Measurements from ENCODE around the gene QPCTL.
"Not testable (repeated sequence)": the region's sequence is repeated elsewhere in the genome, so short reads cannot be mapped to it uniquely, and the experiment has no call there.

QPCTL gene

DNA sequence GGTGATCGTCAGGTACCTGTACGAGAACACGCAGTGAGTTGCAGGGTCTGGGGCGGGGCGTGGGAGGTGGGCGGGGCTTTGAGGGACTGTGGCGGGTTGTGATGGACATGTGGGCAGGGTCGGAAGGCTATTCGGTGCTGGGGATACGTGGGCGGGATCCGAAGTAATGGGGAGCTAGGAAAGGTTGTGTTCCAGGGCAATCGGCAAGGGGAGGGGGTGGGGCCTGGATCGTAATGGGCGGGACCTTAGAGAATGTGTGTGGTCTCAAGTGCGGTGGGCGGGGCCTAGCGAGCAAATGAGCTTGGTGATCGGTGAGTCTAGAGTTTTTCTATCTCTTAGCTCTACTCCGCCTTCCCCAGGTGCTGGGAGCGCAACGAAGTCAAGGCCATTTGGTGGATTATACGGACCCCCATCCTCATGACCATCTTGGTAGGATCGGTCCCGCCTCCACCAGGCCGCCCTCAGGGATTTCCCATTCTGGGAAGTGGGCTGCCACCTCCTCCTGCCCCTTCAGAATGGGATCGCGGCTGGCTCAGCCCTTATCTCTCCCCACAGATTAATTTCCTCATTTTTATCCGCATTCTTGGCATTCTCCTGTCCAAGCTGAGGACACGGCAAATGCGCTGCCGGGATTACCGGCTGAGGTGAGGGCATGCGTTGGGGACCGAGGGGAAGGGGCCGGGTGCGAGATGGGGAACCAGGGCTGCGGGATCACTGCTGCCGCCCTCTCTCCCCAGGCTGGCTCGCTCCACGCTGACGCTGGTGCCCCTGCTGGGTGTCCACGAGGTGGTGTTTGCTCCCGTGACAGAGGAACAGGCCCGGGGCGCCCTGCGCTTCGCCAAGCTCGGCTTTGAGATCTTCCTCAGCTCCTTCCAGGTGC is 14.9 kb upstream of the QPCTL start:
- DNase-seq, result no peak

- peak; percentile 69 for DNase-seq
Observed at GRCh38 chr19:45681391-45682015, 11.0 kb upstream of the QPCTL start.

- DNase-seq, result no peak
Observed at GRCh38 chr19:45682117-45682516, 10.3 kb upstream of the QPCTL start.

- DNase-seq, result no peak
Observed at GRCh38 chr19:45682908-45683307, 9.6 kb upstream of the QPCTL start.

DNA sequence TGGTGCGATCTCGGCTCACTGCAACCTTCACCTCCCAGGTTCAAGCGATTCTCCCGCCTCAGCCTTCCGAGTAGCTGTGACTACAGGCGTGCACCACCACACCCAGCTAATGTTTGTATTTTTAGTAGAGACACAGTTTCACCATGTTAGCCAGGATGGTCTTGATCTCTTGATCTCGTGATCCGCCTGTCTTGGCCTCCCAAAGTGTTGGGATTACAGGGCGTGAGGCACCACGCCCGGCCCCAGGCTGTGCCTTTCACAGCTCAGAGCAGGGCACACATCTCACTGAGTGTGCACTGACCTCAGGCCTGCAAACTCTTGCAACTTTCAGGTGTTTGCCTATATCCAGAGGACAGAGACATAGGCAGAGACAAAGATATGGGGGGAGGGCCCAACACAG is 7.4 kb upstream of the QPCTL start:
- not testable (repeated sequence) for DNase-seq

DNA sequence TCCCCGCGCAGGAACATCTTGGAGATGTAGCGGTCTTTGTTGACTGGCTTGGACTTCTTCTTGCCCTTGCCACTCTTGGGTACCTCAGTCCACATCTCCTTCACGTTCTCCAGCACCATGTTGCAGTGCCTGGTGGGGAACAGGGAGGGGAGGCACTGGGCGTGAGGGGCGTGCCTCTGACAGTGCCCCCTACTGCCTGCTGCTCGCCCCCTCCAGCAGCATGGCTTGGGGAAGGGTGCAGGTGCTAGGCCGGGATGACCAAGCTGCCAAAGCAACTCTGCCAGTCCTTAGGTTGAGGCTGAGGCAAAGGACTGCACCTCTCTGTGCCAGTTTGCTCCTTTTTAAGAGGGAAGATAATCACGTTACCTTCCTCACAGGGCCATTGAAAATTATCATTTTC is 4.9 kb upstream of the QPCTL start:
- no peak for DNase-seq

GRCh38 chr19:45691516-45692186 is 815 bp upstream of the QPCTL start, which contains the start of gene SNRPD2:
Gene SNRPD2, minus strand, starts transcription at chr19:45691953. Its CDS starts 65 bp downstream, at chr19:45691888.
- DNase-seq, result peak; percentile 91

GRCh38 chr19:45693106-45693788 is 781 bp downstream of the QPCTL start:
- peak; percentile 59 for DNase-seq

DNA sequence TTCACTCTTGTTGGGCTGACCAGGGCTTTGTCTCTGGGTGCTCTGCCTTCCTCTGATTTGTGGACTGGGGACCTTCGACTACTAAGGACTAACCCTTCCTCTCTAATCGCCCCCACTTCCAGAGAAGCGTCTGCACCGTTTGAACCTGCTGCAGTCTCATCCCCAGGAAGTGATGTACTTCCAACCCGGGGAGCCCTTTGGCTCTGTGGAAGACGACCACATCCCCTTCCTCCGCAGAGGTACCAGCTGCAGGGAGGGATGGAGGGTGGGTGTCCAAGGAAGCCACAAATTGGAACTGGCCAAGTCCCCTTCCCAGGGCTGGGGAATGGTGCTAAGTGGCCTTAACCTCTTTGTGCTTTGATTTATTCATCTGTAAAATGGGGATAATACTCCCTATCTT is 9.2 kb downstream of the QPCTL start:
- no peak for DNase-seq

DNA sequence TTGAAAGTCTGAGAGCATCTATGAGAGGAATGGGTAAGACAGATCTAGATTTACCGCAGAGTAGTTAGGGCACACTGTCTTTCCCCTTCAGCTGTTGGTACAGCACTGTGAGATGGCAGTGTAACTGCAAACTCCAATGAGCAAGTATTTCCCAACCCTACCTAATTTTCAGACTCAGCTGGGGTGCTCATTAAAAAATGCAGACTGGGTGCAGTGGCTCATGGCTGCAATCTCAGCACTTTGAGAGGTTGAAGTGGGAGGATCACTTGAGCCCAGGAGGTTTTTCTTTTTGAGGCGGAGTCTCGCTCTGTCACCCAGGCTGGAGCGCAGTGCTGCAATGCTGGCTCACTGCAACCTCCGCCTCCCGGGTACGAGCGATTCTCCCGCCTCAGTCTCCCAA is 12.6 kb downstream of the QPCTL start:
- no peak for DNase-seq

DNA sequence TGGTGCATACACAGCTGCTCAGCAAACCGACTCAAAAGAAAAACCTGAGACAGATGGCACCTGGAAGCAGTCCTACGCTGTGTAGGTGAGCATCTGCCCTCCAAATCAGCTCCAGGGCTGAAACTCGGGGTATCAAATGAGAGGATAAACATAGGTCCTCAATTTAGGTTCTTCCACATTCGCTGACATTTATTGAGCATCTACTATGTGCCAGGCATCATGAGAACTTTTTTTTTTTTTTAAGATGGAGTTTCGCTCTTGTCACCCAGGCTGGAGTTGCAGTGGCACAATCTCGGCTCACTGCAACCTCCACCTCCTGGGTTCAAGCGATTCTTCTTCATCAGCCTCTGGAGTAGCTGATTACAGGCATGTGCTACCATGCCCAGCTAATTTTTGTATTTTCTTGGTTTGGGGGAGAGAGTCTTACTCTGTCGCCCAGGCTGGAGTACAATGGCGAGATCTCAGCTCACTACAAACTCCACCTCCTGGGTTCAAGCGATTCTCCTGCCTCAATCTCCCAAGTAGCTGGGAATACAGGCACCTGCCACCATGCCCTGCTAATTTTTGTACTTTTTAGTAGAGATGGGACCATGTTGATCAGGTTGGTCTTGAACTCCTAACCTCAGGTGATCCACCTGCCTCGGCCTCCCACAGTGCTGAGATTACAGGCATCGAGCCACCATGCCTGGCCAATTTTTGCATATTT is 13.4 kb downstream of the QPCTL start:
- DNase-seq, result no peak

DNA sequence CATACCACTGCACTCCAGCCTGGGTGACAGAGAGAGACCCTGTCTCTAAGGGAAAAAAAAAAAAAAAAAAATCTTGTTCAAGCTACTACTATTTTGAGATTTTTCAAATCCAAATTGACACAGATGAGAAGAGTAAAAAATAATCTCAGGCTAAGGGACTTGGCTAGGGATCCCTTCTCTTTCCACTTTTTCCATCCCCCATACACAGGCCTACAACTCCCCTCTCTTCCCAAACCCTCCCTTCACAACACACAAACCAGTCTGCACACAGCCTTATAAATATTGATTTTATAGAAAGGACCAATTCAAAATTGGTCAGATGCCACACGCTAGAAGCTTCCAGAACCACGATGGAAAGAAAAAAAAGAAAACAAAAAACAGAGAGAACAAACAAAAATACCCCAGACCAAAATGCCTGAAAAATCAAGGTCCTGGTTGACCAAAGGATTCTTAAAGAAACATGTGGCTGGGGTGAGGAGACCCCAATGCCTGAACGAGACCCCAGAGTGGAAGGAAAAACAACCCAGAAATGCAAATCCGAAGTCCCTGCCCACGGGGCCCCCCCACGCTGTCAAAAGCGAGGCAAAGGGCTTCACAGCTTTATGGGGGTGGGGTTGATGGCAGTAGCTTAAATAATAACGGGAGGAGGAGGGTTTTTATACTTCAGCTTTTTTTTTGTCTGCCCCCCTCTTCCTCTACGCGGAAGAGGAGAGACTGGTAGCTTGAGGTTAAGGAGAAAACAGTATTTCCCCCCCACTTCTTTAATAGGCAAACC is 18.1 kb downstream of the QPCTL start:
- DNase-seq, result no peak

GRCh38 chr19:45711851-45712698 is 19.6 kb downstream of the QPCTL start:
- no peak for DNase-seq

DNA sequence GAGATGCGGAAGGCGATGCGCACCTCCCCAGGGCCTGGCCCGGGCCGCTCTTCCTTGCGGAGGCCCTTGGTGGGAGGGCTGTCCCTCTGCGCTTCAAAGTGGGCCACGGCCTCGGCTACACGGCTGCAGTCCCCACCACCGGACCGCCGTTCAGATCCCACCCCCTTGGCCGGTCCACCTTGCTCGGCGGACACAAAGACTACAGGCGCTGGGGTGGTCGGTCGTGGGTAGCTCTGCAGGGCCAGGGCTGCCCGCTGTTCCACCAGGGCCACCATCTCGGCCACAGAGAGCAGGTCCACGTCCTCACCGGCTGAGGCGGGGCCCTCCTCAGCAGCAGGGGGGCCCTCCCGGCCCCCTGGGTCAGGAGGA is 20.2 kb downstream of the QPCTL start:
- no peak for DNase-seq

DNA sequence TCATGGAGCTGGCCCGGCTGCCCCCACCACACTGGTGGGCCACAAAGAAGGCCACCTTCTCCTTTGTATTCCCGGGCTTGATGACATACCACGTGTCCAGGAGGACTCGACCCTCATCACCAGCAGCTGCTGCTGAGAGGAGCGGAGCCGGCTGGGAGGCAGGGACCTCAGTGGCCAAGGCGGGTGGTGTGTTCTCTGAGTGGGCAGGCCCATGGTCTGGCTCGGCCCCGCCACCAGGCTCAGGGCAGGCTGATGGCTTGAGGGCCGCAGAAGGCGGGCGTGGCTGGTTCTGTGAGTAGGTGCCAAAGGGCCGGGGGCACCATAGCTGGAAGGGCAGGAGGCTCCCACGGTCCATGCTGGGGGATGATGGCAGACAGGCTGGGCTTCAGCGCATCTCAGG is 20.7 kb downstream of the QPCTL start:
- DNase-seq, result no peak

DNA sequence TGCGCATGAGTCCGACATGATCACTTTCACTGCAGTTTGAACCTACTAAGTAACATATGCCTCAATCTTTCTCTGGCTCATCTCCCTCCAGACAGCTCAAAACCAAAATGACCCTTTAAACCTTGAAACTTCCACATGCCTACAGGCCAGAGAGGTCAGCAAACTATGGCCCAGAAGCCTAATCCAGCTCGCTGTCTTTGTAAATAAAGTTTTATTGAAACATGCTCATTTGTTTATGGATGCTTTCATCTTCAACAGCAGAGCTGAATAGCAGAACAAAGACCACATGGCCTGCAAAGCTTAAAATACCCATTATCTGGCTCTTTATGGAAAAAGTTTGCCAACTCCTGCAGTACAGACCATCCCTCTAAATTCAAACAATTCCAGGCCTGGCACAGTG is 22.7 kb downstream of the QPCTL start:
- DNase-seq, result no peak

GRCh38 chr19:45716359-45717130 is 24.1 kb downstream of the QPCTL start:
- DNase-seq, result no peak

- peak; percentile 96 for DNase-seq
Observed at GRCh38 chr19:45717131-45717982, 24.9 kb downstream of the QPCTL start.

All from NCI-H345 (cell line).